HG03060 (cell line): ENCODE measurements around the gene SCAMP2.

Experiments used
- ATAC-seq: cut with Tn5 transposase; IDR thresholded peaks from one replicate; pipeline ENCODE4 v1.9.1; 2021; ENCODE audit warnings: low read depth, moderate number of reproducible peaks; ENCODE audit not compliant: unreplicated experiment

SCAMP2 gene

GRCh38 chr15:74865316-74865715 lies 7.8 kb downstream of the SCAMP2 start:
- no peak for ATAC-seq

DNA sequence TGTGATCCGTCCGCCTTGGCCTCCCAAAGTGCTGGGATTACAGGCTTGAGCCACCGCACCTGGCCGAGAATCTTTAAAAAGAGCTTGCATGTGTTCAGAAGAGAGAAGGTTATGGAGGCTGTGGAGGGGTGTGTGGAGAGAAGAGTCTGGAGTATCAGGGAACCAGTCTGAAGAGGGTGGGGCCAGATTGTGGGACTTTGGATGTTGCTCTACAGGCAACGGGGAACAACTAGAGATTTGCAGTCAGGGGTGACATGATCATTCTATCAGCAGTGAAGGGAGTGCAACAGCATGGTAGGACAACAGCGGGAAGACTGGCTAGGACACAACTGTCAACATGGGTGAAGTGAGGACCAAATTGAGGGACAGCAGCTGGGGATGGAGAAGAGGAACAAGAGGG lies 8.9 kb downstream of the SCAMP2 start:
- no peak for ATAC-seq

GRCh38 chr15:74863239-74864056 lies 9.7 kb downstream of the SCAMP2 start:
- no peak for ATAC-seq

- no peak for ATAC-seq
These were observed 14.8 kb downstream of the SCAMP2 start for GRCh38 chr15:74858369-74858740.

DNA sequence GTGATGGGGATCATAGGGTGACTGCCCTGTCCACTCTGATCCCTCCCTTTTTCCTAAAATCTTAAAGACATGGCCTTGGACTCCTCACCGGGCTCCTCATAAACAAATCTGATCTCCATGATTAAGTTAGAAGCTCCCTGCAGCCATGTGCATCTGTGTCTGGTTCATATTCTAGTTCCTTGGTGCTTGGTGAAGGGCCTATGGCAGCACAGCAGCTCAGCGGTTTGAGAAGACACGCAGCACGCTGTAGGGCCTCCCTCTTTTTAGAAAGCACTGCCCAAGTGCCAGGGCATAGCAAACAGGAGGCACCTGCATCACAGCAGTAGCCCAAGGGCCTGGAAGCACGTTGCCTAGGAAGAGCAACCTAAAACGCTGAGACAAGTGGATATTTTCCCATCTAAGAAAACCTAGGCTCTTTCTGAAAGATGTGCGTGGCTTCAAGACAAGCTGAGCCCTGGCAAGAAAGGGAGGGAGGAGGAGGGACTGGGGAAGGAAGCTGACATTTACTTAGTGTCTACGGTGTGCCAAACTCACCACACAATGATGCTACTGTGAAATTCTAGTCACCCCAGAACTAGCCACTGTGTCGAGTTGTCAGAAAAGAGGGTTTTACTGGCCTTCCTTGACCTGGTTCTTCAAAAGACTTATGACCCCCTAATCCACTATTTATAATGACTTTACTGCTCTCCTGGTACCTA lies 15.3 kb downstream of the SCAMP2 start:
- peak; percentile 17 for ATAC-seq

DNA sequence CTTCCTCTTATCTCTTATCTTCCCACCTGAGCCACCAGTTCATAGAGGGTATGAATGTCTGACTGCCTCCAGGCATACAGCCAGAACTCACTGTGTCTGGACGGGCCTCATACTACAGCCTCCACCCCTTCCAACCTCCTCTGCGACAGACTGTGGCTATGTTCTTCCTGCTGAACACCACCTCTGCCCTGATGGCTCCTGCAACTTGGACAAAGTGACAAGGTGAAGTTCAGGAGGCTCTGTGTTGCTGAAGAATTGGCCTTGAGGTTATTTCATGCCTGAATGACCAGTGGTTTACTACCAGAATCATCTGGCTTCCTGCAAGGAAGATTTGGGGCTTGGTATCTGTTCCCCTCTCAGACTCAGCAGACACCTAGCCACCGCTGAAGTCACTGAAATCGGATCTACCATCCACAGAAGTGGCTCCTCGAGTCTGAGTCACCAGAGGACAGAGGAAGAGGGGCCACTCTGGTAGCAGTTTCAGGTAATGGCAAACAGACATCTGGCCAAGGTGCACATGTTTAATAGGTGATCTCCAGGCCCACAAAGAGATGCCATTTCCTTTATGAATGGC lies 16.0 kb downstream of the SCAMP2 start:
- ATAC-seq = peak; percentile 53

DNA sequence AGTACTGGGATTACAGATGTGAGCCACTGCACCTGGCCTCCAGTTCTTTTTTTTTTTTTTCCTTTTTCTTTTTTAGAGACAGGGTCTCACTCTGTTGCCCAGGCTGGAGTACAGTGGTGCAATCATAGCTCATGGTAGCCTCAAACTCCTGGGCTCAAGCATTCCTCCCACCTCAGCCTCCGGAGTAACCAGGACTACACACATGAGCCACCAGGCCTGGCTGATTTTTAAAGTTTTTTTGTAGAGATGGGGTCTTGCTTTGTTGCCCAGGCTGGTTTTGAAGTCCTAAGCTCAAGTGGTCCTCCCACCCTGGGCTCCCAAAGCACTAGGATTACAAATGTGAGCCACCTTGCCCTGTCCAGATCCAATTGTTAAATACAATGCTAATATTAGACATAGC lies 16.6 kb downstream of the SCAMP2 start:
- no peak for ATAC-seq

DNA sequence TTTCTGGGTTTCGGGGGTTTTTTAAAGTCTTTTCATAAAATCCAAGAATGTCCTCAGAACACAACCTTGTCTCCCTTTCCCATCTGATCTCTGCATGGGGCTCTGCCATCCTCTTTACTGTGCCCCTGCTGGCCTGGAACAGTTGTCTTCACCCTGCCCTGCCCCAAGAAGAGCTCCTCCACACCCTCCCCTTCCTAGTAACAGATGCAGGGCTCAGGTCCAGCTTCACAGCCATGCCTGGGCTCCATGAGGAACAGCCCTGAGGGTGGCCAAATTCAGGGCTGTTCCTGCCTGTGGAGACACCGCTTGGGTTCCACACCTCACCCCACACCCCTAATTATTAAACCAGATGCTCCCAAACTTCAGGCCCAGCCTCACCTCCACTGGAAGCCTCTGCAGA lies 17.3 kb downstream of the SCAMP2 start:
- no peak for ATAC-seq

DNA sequence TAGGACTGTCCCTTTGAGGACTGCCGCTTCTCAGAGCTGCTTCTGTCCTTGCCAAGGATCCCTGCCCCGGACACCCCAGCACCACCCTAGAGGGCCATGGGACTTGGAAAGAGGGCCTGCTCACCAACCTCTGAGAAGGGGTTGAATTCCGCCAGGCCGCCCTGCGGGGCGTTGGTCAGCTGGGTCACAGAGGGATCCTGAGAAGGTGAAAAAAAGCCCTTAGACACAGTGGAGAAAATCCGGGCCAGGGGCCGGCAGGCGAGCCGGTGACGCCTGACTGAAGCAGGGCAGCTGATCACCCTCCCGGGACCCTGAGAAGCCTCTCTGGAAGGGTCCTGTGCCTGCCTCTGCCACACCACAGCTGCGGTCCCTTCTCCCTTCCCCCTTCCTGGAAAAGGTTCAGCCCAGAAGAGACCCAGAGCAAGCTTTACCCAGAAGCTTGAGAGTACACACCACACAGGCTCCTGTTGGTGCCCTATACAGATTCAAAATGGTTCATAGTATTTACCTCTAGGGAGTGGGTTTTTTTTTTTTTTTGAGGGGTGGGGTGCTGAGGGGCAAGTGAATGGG lies 18.6 kb downstream of the SCAMP2 start:
- no peak for ATAC-seq

DNA sequence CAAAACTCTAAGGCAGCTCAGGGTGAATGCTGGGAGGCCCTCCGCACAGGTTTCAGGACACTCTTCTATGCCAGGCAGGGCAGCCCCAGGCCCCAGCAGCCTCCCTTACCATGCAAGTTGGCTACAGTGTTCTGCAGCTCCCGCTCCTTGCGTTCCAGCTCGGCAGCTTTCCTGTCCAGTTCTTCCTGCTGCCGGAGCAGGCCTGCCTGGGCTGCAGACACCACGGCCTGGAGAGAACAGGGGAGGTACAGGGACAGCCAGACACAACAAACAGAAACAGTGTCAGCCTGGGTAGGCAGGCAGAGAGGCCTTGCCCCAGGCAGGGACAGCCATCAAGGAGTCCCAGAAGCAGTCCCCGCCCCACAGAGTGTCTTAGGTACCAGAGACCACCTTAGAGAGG lies 21.2 kb downstream of the SCAMP2 start:
- no peak for ATAC-seq

DNA sequence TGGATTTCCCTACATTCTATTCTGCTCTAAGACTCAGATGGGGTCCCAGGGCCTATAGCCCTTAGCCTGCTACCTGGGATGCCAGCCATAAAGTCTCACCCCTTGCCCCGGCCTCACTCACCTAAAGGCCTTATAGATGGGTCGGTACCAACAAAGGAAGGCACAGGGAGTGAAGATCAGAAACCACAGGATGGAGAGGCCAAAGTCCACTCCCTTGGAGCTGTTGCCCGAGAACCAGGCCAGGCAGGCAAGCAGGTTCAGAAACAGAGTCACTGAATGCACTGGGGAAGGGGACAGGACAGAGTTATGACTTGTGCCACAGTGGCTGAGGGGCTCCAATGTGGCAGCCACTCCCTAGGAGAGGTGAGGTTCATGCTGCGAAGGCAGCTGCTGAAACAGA lies 22.8 kb downstream of the SCAMP2 start:
- no peak for ATAC-seq

DNA sequence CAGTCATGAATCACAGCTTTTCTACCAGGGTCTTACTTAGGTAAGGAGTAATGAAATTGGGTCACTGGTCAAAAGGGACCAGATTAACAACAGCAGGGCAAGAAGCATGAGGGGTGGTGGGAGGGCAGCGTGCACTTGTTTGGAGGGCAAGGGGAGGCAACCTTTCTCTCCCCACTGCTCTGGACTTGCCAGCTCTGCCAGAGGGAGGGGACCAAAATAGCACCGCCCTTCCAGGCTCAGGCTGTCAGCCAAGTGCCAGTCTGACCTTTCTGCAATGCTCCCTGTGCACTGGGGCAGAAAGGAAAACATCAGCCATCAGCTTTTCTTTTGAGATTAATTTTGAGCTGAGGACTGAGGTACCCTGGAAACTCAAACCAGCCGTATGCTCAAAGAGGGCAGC lies 25.7 kb downstream of the SCAMP2 start:
- no peak for ATAC-seq

DNA sequence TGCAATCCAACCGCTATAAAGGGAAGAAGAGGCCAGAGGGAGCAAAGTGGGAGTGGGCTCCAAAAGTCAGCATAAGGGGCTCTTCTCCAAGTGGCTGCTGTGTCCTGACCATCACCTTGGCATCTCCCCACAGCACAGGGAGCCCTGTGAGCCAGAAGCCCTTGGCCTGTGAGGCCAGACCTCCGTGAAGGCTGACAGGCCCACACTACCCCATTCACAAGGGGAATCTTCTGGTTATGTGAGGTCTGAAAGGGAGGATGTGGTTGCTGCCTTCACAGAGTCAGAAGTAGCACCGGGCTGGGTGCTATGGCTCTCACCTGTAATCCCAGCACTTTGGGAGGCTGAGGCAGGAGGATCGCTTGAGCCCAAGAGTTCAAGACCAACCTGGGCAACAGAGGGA lies 27.6 kb downstream of the SCAMP2 start:
- no peak for ATAC-seq

GRCh38 chr15:74845208-74845568 lies 28.0 kb downstream of the SCAMP2 start:
- no peak for ATAC-seq

- ATAC-seq = no peak
These were observed 28.6 kb downstream of the SCAMP2 start for GRCh38 chr15:74844319-74845207.

DNA sequence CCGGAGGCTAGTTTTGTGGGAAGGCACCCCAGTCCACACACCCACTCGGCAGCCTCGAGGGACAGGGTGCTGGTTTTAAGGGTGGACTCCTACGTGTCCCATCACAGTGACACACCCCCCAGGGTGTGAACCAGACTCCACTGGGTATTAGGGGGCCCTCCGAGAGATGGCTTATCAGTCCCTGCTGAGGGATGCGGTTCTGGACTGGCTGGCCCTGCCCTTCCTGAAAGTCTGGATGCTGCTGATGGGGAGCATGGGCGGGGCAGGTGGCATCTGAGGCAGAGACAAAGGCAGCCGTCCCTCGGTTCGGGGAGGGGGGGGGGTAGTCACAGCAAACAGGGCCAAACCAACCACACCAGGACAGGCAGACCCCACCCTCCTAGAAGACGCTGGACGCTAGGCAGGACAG lies 29.3 kb downstream of the SCAMP2 start:
- ATAC-seq = no peak

DNA sequence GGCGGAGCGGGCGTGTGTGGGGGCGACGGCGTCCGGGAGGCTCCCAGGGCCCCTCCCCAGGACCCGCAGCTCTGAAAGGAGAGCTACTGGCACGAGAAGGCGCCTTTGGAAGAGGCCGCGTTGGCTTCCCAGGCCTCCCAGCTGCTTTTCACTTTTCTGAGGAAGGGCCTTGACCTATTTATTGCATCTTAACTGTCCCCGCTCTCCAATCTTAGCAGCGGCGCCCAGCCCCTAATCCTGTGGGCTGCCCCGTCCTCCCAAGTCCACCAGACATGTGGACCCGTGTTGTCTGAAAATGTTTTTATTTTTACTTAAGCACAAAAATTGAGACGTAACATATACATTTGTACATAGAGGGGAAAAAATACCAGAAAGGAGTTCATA lies 29.7 kb downstream of the SCAMP2 start:
- ATAC-seq = no peak

DNA sequence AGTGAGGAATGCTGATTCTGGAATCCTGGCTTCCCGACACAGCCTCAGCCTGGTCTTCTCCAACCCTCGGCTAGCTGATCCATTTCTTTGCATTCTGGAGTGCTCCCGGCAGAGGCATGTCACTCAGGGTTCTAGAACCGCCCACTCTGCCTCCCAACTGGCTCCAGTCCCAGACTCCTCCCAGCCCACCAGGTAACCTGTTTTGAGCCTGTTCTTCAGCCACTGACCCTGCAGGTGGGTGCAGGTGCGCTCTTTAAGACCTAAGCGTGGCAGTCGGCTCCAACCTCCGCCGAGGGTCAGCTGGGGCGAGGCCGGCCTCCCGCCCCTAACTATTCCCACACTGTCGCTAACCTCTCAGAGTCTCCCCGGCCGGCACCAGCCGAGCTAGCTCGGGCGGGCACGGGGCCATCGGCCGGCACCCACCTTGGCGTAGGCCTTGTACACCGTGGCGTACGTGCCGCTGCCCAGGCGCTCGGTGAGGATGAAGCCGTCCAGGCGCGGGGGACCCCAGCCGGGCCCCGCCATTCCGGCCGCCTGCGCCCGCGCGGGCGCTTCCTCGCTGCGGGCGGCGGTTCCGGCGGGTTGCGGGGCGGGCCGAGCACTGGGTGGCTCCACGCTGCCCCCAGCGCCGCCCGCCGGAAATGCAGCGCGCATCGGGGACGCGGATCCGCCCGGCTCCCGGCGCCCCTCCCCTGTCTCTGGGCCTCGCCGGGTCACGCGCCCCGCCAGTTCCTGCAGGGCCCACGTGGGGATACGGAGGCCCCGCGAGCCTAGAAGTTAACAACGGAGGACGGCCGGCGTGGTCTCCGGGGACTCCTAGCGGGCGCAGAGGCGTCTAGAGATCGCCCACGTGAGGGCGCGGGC lies 30.4 kb downstream of the SCAMP2 start, which contains the start of gene ULK3:
TSS of gene ULK3 (minus strand) at position 576 of the 864 bp plus-strand sequence. CDS start at position 525, 51 bp downstream.
- ATAC-seq = peak; percentile 51

DNA sequence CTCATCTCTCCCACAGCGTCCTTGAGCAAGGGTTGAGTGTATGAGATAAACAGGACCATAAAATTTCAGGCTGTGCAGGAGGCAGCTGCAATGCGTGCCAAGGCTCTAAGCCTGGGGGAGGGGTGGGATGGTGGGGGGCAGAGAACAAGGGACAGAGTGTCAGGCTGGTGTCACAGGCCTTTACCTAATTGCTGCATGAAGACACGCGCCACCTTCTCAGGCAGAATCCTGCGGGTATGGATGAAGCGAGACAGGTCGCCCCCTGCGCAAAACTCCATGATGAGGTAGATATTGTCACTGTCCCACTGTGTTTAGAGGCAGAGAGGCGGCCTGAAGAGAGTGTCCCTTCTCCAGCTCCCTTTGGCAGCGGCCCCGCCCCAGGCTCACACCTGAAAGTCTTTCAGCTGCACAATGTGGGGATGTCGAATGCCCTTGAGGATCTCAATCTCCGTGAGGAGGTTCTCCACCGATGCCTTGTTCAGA lies 31.2 kb downstream of the SCAMP2 start:
- ATAC-seq = no peak
